NCI-H2107 (cell line): ENCODE results near the gene MACROH2A1.

Source experiments
- DNase-seq: peaks from one replicate; lab custom pipeline; 2025; lab: John Stamatoyannopoulos, UW

Gene MACROH2A1

GRCh38 chr5:135397084-135397483 is 1.9 kb downstream of the MACROH2A1 start:
- DNase-seq: no peak

DNA sequence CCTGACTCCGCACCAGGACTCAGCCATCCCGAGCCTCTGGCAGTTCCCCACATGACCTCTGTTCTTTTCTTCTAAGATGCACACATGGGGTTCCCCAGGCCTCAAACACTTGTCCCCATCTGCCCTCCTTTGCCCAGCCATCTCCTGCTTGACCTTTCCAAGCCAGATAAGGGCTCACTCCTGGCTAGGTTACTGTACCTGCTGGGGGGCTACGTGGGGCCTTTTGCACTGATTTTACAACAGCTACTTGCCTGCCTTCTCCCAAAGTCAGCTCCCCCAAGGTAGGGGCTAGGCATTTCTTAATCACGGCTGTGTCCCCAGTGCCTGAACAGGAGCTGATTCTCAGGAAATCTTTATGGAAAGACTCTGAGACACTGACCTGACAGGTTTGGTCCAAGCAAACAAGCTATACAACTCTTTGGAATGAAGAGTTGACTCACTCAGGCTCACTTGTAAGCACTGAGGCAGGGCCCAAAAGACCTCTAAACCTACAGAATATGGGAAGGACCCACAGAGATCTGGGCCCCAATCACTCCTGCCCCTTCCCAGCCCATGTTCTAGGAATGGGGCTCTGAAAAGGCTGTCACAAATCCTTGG is 2.5 kb downstream of the MACROH2A1 start:
- DNase-seq: no peak

DNA sequence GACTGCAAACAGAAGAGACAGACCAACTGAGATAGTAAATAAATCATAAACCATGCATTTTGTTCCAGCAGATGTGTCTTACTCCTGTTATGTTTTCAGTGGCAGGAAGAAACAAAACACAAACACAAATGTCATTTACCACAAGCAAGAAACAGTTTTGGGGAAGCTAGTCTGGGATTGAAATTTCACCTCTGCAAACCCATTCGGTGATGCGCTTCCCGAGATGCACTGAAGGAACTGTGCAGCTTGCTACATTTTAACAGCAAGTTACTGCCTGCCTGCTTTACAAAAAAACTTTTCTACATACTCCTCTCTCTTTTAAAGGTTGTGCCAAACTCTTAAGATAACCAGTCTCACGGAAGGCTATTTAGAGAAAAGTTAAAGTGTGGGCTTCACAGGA is 3.2 kb downstream of the MACROH2A1 start:
- DNase-seq: no peak

DNA sequence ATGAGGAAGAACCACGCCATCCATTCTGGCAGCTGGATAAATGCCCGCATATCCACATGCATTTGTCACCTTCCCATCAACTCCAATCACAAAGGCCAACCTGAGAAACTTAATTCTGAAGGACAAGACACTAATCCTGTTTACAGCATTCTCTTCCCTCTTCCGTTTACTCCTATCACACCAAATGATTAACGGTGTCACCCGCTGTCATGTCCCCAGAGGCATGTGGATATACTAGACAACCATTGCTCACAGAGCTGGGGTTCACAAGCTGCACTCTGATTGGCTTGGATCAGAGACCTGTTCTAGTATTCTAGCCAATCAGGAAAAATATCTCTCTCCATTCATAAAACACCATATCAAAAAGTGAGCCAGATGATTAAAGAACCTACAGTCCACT is 3.6 kb downstream of the MACROH2A1 start:
- DNase-seq: no peak

- no peak for DNase-seq
These were observed 4.9 kb downstream of the MACROH2A1 start for GRCh38 chr5:135394095-135394494.

DNA sequence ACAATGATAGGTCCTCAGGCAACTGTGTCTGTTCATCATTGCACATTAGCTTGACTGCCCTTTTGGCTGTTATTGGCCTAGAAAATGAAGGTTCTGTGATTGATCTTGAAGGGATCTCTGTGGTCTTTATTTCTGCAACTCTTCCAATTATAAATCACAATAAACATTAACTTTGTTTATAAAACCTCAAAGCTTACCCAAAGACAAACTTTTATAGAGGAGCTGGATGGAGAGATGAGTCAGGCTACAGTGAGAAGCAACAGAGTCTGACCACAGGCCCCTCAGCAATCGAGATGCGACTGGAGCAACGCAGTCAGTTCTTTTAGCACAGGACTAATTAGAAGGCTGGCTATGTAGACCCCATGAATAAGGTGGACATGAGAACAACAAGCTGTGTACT is 5.3 kb downstream of the MACROH2A1 start:
- no peak for DNase-seq

DNA sequence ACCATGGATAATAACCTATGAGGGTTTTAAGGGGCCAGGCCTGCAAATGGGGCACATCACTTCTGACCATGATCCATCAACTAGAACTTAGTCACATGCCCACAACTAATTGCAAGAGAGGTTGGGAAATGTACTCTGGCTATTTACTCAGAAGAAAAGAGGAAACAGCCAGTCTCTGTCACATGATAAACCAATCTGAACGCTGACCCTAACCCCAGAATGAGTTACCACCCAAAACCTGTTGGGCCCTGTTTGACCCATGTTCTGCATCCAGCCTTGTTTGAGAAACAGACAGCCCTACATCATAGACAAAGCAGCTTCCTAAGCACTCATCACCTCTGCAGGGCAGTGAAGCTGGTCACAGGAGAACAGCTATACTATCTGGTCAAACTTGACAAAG is 5.8 kb downstream of the MACROH2A1 start:
- DNase-seq: no peak

GRCh38 chr5:135392256-135392655 is 6.8 kb downstream of the MACROH2A1 start:
- DNase-seq: no peak

DNA sequence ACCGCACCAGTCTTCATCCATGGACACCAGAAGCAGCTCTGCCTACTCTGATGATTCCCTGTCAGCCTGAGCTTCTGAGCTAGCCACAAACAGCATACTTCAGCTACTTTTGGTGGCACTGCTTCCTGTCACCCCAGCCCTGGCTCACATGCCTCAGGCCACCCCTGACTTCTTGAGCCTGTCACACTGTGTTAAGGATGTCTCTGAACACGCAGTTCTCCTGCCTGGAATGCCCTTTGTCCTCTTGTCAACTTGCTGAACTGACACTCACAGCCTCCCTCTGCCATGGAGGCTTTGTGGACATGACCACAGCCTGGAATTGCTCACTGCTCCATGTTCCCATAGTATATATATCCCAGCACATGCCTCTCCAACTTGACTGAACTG is 7.2 kb downstream of the MACROH2A1 start:
- DNase-seq: no peak

DNA sequence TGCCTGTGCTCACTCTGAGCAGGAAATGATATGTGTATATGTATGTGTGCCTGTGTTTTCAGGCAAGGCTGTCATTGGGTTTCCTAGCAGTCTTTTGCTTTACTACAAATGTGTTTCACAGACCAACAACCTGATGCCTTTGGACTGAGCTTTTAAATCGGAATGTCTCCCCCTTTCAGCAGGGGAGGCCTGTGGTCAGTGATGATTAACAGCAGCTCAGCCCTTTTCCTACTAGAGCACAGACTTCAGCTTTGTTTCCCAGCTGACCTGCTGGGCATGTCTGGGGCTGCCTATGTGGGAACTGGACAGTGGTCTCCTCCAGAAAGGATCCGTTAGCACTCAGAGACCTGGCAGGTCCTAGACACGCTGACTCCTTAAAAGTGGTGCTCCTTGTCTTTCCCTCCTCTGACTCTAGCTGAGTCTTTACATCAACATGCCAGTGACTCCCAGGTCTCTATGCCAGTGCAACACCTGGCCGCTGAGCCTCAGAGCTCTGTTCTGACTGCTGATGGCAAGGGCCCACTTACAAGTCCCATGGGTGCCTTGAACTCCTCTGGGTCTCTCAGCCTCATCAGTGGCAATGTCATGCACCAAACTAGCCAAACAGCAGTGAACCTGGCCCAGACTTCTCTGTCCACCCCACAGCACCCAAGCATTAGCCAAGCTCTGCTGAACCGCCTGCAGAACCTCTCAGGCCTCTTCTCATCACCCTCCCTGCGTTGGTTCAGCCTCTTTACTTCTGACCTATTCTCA is 7.7 kb downstream of the MACROH2A1 start:
- DNase-seq: no peak

DNA sequence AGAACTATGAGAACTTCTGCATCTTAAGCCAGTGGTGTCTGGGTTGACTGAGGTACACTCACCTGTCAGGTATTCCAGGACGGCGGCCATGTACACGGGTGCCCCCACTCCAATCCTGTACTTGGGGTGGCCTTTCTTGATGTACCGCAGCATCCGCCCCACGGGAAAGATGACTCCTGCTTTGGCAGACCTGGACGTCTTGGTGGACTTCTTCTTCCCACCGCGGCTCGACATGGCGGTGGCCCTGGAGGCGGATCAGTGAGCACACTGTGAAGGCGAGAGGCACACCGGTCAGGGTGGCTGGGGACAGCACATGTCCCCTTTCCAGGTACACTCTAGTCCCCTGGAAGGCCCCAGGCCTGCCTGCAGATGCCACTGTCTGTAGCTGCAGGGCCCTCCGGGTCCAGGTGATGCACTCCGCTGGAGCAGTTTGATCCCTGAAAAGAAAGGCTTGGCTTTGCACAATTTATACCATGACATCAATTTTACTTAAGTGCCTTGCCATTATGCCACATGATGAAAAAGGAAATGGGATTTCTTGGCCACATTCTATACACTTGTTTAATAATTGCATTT is 10.1 kb downstream of the MACROH2A1 start:
- no peak for DNase-seq

DNA sequence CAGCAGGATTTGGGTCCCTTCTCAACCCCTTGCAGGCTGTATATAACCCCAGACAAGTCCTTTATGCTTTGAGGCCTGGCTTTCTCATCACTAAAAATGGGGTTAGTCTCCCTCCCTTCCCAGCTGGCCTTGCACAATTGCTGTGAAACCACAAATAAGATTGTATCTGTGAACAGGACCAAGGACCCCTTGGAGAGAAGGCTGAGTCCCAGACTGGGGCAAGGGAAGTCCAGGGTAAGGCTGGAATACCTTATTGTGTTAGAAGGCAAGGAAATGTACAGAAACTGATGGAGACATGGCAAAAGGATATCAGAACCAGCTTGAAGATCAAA is 11.4 kb downstream of the MACROH2A1 start:
- DNase-seq: no peak

DNA sequence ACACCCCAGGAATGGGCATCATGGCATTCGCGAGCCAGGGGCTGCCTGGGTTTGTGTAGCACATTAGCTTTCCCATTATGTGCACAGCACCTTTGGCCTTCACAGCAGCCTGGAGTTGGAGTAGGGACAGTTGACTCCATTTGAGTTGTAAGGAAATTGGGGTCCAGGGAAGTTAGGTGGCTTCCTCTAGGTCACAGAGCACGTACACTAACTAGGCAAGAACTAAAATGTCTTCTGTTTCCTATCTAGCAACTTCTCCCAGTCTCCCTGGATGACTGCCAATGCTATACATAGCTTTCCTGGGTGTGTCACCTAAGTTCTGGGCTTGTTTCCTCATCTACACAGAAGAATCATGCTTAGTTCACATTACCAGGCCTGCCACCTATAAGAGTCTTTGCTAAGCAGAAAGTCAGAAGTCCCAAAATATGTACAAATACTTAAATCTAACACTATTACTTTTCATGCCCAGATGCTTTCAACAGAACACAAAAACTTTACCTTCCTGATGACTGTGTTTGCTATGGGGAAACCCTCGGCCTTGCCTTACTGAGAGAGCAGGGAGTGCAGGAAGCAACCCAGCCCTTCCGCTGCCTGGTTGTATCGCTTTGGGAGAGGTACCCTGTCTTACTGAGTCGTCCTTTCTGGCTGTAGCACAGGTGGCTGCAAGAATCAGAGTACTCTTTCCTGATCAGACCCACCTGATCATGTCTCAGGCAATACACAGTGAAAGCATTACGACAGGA is 12.0 kb downstream of the MACROH2A1 start:
- DNase-seq: no peak

DNA sequence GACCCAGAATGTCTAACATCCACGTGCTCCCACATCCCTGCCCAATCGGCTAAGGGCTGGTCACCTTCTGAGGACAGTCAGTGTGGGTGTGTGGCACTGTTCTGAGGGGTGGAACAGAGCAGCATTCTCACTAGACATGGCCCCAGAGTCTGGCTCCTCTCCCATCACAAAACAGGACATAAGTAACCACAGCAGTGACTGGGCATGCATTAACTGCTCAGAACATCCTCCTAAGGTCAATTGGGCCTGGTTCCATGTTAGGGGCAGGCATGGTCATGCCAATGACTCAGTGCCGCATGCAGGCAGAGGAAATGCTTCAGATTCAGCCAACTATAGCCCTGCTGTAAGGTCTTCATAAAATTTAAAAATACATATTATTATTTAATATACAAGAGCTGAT is 12.9 kb downstream of the MACROH2A1 start:
- no peak for DNase-seq

- no peak for DNase-seq
These were observed 13.5 kb downstream of the MACROH2A1 start for GRCh38 chr5:135385576-135385975.

DNA sequence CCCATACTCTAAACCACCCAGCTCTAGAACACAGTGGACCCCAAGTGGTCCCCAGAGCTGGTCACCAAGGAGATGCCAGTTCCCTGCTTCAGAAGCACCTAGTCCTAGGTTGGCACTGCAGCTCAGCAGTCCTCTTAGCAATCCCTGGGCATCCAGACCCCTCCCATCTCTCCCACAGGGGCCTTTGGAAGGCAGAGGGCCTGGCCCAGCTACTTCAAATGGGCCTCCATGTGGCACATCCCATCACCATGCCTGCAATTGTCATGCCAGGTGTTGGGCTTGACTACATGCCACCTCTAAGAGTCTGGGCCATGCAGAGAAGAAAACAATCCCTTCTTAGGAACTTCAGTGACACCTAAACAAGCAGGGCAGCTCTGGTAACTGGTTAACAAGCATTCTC is 14.1 kb downstream of the MACROH2A1 start:
- DNase-seq: no peak

- no peak for DNase-seq
These were observed 15.1 kb downstream of the MACROH2A1 start for GRCh38 chr5:135383803-135384495.

GRCh38 chr5:135382981-135383380 is 16.1 kb downstream of the MACROH2A1 start:
- no peak for DNase-seq

DNA sequence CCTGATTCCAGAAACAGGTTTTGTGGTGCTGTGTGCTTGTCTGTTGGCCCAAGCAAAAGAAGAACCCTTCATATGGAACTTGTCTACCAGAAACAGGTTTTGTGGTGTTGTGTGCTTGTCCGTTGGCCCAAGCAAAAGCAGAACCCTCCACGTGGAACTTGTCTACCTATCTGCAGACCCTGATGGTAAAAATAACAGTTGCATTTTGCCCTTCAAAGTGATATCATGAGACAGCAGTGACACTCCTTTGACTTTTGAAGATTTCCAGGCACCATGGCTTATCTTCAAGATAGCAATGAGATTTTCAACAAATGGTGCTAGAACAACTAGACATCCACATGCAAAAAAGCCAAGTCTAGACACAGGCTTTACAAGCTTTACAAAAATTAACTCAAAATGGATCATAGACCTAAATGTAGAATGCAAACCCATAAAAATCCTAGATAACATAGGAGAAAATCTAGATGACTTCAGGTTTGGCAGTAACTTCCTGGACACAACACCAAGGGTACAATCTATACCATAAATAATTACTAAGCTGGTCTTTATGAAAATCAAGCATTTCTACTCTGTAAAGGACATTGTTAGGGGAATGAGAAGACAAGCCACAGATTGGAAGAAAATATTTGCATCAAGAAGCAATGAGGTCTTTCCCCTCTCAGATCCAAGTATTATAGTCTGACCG is 16.8 kb downstream of the MACROH2A1 start:
- no peak for DNase-seq

GRCh38 chr5:135379046-135379654 is 19.9 kb downstream of the MACROH2A1 start:
- DNase-seq: no peak
